ENCODE data around the gene MTHFD1L. TPM values are rescaled to one million over a fixed set of nuclear protein-coding genes. Genes with fewer than 3 reads are reported as not detected.

MTHFD1L gene
- total and polyA plus RNA-seq, 3 donors from 2014 or later: 23.4 to 35.3 (median 29.5) TPM

DNA sequence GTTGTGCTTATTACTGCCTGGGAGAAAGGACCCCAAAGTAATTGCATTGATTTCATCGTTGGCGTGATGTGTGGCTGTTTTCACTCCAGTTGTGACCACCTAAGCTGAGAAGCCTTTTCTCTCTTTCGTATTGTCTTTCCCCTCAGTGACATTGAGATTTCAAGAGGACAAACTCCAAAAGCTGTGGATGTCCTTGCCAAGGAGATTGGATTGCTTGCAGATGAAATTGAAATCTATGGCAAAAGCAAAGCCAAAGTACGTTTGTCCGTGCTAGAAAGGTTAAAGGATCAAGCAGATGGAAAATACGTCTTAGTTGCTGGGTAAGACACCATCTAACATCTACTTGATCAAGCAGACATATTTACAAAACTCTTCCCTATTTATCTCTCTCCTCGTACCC is 60.5 kb downstream of the MTHFD1L start:
- 57% methylated on average over 7 of the region's 7 CpGs for WGBS, 2 donors
- DNase-seq: no peak
- H3K9me3 ChIP-seq: no peaks in the 10 kb centered on the region
- peak overlapping the region; percentile 48 to 62 for H3K27ac ChIP-seq
- no peak overlapping the region for H3K4me3 ChIP-seq
- no peak for TF ChIP-seq CTCF (IDR thresholded peaks at IDR 0.05)
- peaks cover 20% of the 10 kb centered on the region for H3K4me1 ChIP-seq
- intact Hi-C loops (cut with DNase I; ENCODE audit: low total_unique reads): no loop called here
- H3K36me3 ChIP-seq (ENCODE audit: low read depth, missing control alignments): no peaks in the 10 kb centered on the region
- H3K27me3 ChIP-seq: no peaks in the 10 kb centered on the region

DNA sequence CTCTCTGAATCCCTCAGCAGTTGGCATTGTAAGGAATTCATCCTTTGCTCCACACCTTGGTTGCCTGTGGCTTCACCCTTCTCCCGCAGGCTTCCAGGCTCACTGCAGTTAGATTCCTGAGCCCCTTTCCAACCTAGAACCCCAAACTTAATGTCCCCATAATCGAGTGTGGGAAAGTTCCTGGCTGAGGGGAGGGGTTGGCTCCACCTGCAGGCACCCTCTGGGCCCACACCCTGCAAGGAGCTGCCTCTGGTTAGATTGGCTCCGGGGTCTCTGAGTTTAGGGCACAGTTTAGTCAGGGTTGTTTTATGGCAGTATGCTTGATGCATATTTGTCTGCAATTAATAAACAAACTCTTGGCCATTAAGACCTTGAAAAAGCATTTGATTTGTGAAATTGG is 63.4 kb downstream of the MTHFD1L start:
- H3K27ac ChIP-seq: peak overlapping the region; percentile 18 to 72
- TF ChIP-seq CTCF (IDR thresholded peaks at IDR 0.05): no peak
- no peak for TF ChIP-seq POLR2A (IDR thresholded peaks at IDR 0.05)
- no peak overlapping the region for H3K4me3 ChIP-seq
- H3K27me3 ChIP-seq: no peaks in the 10 kb centered on the region
- intact Hi-C loops (cut with DNase I; ENCODE audit: low total_unique reads): no loop called here
- no peak for DNase-seq
- 76 to 78% methylated on average over 2 to 3 of the region's 3 CpGs for WGBS, 2 donors
- H3K9me3 ChIP-seq: no peaks in the 10 kb centered on the region
- H3K4me1 ChIP-seq: peaks cover 18% of the 10 kb centered on the region
- H3K36me3 ChIP-seq (ENCODE audit: low read depth, missing control alignments): no peaks in the 10 kb centered on the region

DNA sequence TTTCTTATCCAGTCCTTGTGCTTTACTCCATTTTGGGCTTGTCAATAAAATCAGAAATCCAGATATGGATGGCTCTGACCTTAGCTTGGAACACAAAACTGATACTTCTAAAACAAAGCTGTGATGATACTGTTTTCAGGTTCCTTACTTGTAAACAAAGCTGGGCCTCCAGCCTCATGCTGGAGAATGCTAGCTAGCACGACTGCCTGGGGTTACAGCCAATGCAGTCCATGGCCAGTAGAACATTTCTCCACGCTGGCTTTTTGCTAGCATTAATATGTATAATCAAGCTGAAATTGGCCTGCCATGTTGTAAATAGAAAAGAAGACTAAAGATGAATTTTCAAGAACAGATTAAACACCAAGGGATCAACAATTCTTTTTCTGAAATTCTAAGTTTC is 63.9 kb downstream of the MTHFD1L start:
- TF ChIP-seq CTCF (IDR thresholded peaks at IDR 0.05): no peak
- TF ChIP-seq POLR2A (IDR thresholded peaks at IDR 0.05): no peak
- H3K27me3 ChIP-seq: no peaks in the 10 kb centered on the region
- intact Hi-C loops (cut with DNase I; ENCODE audit: low total_unique reads): no loop called here
- H3K4me1 ChIP-seq: peaks cover 14% of the 10 kb centered on the region
- H3K4me3 ChIP-seq: no peak overlapping the region
- 41 to 47% methylated on average over 2 of the region's 2 CpGs for WGBS, 2 donors
- H3K9me3 ChIP-seq: no peaks in the 10 kb centered on the region
- no peaks in the 10 kb centered on the region for H3K36me3 ChIP-seq (ENCODE audit: low read depth, missing control alignments)
- DNase-seq: peak; percentile 47
- H3K27ac ChIP-seq: peak overlapping the region; percentile 18 to 72

GRCh38 chr6:150930841-150931240 is 65.3 kb downstream of the MTHFD1L start:
- no peaks in the 10 kb centered on the region for H3K9me3 ChIP-seq
- TF ChIP-seq CTCF (IDR thresholded peaks at IDR 0.05) (no peak), POLR2A (IDR thresholded peaks at IDR 0.05) (no peak)
- DNase-seq: no peak
- H3K27ac ChIP-seq: no peak overlapping the region
- H3K36me3 ChIP-seq (ENCODE audit: low read depth, missing control alignments): no peaks in the 10 kb centered on the region
- H3K27me3 ChIP-seq: no peaks in the 10 kb centered on the region
- WGBS, 2 donors: 68 to 76% methylated on average over 1 of the region's 1 CpG
- H3K4me3 ChIP-seq: no peak overlapping the region
- peaks cover 14% of the 10 kb centered on the region for H3K4me1 ChIP-seq
- intact Hi-C loops (cut with DNase I; ENCODE audit: low total_unique reads): no loop called here

GRCh38 chr6:150931405-150931804 is 65.9 kb downstream of the MTHFD1L start:
- H3K27me3 ChIP-seq: no peaks in the 10 kb centered on the region
- no peak overlapping the region for H3K27ac ChIP-seq
- intact Hi-C loops (cut with DNase I; ENCODE audit: low total_unique reads): no loop called here
- no peaks in the 10 kb centered on the region for H3K9me3 ChIP-seq
- no peak overlapping the region for H3K4me3 ChIP-seq
- DNase-seq: no peak
- H3K4me1 ChIP-seq: peaks cover 11% of the 10 kb centered on the region
- WGBS, 2 donors: 56 to 63% methylated on average over 1 of the region's 1 CpG
- no peaks in the 10 kb centered on the region for H3K36me3 ChIP-seq (ENCODE audit: low read depth, missing control alignments)
- no peak for TF ChIP-seq CTCF (IDR thresholded peaks at IDR 0.05)
